T-helper 2 cell treated with Interferon-gamma antibody and Interleukin-4, amounts not matched to agents 5 μg/mL and 100 μg/mL, for 36 hours (primary cell): ENCODE results near the gene LRRC14B.

Source experiments
- DNase-seq: peaks from one replicate; pipeline ENCODE4 v3.0.0; 2021; ENCODE audit warnings: low spot score
- H3K27ac Mint-ChIP-seq: one replicate; pipeline ENCODE4 v1.8.0; 2021; ENCODE audit warnings: mild to moderate bottlenecking, mixed read lengths
- H3K27me3 Mint-ChIP-seq: one replicate; pipeline ENCODE4 v1.8.0; 2021; ENCODE audit warnings: low read depth, mixed read lengths
- H3K36me3 Mint-ChIP-seq: one replicate; pipeline ENCODE4 v1.8.0; 2021; ENCODE audit warnings: low read depth, mixed read lengths
- H3K4me1 Mint-ChIP-seq: one replicate; pipeline ENCODE4 v1.8.0; 2021; ENCODE audit warnings: low read depth, mixed read lengths
- H3K4me3 Mint-ChIP-seq: one replicate; pipeline ENCODE4 v1.8.0; 2022; ENCODE audit warnings: mild to moderate bottlenecking, moderate library complexity, mixed read lengths
- H3K9me3 Mint-ChIP-seq: one replicate; pipeline ENCODE4 v1.8.0; 2021; ENCODE audit warnings: mixed read lengths

The LRRC14B gene

DNA sequence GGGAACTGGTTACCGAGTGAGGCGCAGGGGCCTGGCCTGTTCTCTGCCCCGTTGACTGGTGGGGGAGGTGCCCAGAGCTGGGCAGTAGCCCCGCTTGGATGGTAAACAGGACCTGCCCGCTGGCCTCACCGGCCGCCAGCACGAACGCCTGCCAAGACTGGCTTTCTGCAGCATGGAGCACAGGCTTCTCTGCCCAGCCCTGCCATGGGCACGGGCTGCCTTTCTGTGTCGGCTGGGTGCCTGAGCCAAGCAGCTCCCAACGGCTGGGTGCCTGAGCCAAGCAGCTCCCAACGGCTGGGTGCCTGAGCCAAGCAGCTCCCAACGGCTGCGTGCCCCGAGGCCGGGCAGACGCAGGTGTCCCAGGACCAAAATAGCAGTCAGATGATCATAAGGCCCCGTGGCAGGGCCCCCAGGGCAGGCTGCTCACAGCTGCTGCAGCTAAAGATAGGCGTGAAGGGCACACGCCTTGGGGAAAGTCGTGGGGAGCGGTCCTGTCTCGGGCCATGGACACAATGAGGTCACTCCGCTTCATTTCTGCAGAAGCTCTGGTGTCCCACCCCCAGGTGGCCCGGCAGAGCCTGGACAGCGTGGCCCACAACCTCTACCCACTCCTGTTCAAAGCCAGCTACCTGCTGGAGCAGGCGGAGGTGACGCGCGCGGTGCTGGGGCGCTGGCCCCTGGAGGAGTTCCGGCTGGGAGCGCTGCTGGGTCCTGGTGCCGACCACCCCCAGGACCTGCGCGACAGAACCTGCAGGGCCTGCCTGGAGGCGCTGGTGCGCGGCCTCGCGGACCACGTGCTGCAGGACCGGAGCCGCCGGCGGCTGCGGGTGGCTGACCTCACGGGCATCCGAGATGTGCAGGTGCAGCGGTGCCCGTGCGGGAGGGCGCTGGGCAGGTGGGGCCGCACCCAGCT lies at the start of gene LRRC14B:
Gene LRRC14B, plus strand, starts transcription at position 460 of the 913 bp plus-strand sequence. Its CDS starts 44 bp downstream, at position 504.
- Mint-ChIP-seq H3K27ac (no peak within 1 kb of the TSS), H3K27me3 (peaks cover 5% of the 10 kb centered on the region), H3K4me3 (no peak within 1 kb of the TSS), H3K4me1 (peaks cover 8% of the 10 kb centered on the region), H3K36me3 (no peaks in the 10 kb centered on the region), H3K9me3 (no peaks in the 10 kb centered on the region)
- DNase-seq = no peak

DNA sequence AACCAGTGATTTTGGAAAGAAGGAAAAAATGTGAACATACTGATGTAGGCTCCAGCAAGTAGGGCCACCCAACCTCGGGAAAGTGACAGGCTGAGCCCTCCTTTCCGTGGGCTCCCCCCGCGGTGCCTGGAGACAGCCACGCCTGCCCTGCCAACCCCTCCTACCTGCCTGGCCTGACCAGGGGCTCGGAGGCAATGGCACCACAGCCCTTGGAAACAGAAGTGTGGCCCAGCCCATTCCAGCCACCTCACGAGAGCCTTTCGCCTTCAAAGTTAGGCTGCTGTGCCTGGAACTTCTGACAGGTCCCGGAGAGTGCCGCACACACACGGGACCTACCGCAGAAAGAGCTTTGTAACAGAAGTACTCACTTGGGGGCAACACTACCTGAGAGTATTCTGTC lies 49.5 kb upstream of the LRRC14B start:
- Mint-ChIP-seq H3K27ac (no peak overlapping the region), H3K4me3 (no peak overlapping the region), H3K4me1 (no peaks in the 10 kb centered on the region), H3K36me3 (no peaks in the 10 kb centered on the region), H3K27me3 (no peaks in the 10 kb centered on the region), H3K9me3 (peaks cover under 1% of the 10 kb centered on the region)
- DNase-seq = no peak

DNA sequence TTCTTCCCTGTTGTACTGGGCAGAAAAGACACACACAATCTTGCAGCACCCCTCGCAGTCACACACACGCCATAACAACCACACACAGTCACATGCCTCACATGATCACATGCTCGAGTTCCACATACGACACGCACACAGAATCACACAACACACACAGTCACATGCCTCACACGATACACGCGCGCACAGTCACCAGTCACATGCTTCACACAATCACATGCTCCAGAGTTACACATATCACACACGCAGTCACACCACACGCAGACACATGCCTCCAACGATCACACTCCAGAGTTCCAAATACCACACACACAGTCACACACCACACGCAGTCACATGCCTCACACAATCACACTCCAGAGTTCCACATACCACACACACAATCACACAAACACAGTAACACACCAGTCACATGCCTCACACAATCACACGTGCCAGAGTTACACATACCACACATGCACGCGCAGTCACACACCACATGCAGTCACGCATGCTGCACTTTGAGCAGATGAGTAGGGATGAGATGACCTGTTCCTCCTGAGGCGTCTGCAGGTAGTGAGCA lies 49.0 kb upstream of the LRRC14B start:
- peaks cover 7% of the 10 kb centered on the region for H3K9me3 Mint-ChIP-seq
- no peak overlapping the region for H3K4me3 Mint-ChIP-seq
- no peaks in the 10 kb centered on the region for H3K4me1 Mint-ChIP-seq
- H3K27ac Mint-ChIP-seq = no peak overlapping the region
- no peak for DNase-seq
- no peaks in the 10 kb centered on the region for H3K27me3 Mint-ChIP-seq
- no peaks in the 10 kb centered on the region for H3K36me3 Mint-ChIP-seq

GRCh38 chr5:143041-143440 lies 48.3 kb upstream of the LRRC14B start:
- DNase-seq = no peak
- Mint-ChIP-seq H3K4me3 (no peak overlapping the region), H3K4me1 (no peaks in the 10 kb centered on the region), H3K9me3 (peaks cover 14% of the 10 kb centered on the region), H3K36me3 (no peaks in the 10 kb centered on the region), H3K27ac (no peak overlapping the region), H3K27me3 (no peaks in the 10 kb centered on the region)

DNA sequence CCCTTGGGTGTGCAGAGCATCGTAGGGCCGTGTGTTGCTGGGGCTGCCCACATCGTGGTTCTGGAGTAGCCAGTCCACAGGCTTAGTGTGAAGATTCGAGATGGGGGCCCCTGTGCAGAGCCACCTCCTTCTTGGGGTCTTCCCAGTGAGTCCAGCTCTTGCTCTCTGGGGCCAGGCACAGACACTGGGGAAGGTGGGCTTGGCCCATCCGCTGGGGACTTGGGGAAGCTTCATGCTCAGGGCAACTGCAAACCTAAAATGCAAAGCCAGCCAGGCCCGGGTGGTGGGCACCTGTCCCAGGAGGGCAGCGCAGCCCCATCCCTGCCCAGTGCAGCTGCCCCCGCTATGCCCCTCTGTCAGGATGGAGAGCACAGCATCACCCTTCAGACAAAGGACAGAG lies 46.4 kb upstream of the LRRC14B start:
- no peak overlapping the region for H3K27ac Mint-ChIP-seq
- no peaks in the 10 kb centered on the region for H3K27me3 Mint-ChIP-seq
- no peak for DNase-seq
- no peaks in the 10 kb centered on the region for H3K36me3 Mint-ChIP-seq
- H3K9me3 Mint-ChIP-seq = peaks cover 15% of the 10 kb centered on the region
- H3K4me1 Mint-ChIP-seq = no peaks in the 10 kb centered on the region
- H3K4me3 Mint-ChIP-seq = no peak overlapping the region

GRCh38 chr5:145585-146323 lies 45.5 kb upstream of the LRRC14B start:
- no peak for DNase-seq
- Mint-ChIP-seq H3K27ac (no peak overlapping the region), H3K4me3 (no peak overlapping the region), H3K9me3 (peaks cover 15% of the 10 kb centered on the region), H3K36me3 (no peaks in the 10 kb centered on the region), H3K27me3 (no peaks in the 10 kb centered on the region), H3K4me1 (no peaks in the 10 kb centered on the region)

DNA sequence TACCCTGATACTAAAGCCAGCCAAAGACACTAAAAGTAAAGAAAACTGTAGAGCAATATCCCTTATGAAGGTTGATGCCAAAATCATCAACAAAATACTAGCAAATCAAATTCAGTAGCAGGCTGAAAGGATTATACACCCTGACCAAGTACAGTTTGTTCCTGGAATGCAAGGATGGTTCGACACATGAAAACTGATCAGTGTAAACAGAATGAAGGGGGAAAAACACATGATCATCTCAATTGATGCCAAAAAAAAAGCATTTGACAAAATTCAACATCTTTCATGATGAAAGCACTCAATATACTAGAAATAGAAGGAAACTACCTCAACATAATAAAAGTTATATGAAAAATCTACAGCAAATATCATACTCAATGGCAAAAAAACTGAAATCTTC lies 43.5 kb upstream of the LRRC14B start:
- DNase-seq = no peak
- H3K27ac Mint-ChIP-seq = no peak overlapping the region
- H3K36me3 Mint-ChIP-seq = no peaks in the 10 kb centered on the region
- peaks cover 15% of the 10 kb centered on the region for H3K9me3 Mint-ChIP-seq
- no peak overlapping the region for H3K4me3 Mint-ChIP-seq
- H3K4me1 Mint-ChIP-seq = no peaks in the 10 kb centered on the region
- peaks cover 3% of the 10 kb centered on the region for H3K27me3 Mint-ChIP-seq

DNA sequence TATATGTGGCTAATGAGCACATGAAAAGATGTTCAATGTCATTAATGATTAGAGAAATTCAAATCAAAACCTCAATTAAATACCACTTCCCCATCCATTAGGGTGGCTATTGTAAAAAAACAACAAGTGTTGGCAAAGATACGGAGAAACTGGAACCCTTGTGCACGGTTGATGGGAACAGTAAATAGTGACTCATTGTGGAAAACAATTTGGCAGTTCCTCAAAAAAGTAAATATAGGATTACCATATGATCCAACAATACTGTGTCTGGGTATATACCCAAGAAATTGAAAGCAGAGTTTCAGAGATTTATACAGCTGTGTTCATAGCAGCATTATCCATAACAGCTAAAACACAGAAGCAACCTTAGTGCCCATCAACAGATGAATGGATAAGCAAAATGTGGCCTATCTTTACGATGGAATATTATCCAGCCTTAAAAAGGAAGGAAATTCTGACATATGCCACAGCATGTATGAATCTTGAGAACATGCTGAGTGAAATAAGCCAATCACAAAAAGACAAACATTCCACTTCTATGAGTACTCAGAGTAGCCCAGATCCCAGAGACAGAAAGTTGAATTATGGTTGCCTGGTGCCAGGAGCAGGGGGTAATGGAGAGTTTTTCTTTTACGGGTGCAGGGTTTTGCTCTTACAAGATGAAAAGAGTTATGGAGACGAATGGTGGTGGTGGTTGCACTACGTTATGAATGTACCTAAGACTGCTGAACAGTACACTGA lies 41.4 kb upstream of the LRRC14B start:
- Mint-ChIP-seq H3K4me3 (no peak overlapping the region), H3K36me3 (no peaks in the 10 kb centered on the region), H3K4me1 (no peaks in the 10 kb centered on the region), H3K27ac (no peak overlapping the region), H3K27me3 (peaks cover 3% of the 10 kb centered on the region), H3K9me3 (peaks cover 15% of the 10 kb centered on the region)
- no peak for DNase-seq

DNA sequence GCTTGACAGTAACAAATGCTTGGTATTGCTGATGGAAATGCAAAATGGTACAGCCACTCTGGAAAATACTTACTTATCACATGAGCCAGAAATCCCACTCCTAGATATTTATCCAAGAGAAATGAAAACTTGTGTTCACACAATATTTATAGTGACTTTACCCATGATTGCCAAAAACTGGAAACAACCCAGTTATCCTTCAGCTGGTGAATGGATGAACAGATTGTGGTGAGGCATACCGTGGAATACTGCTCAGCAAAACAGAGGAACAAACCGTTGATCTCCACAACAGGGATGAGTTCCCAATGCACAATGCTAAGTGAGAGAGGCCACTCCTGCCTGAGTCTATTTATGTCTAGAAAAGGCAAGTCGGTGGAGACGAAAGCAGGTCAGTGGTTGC lies 40.5 kb upstream of the LRRC14B start:
- Mint-ChIP-seq H3K27ac (no peak overlapping the region), H3K4me1 (no peaks in the 10 kb centered on the region), H3K9me3 (peaks cover 15% of the 10 kb centered on the region), H3K27me3 (peaks cover 3% of the 10 kb centered on the region), H3K36me3 (no peaks in the 10 kb centered on the region), H3K4me3 (no peak overlapping the region)
- no peak for DNase-seq

GRCh38 chr5:152077-152476 lies 39.2 kb upstream of the LRRC14B start:
- H3K27me3 Mint-ChIP-seq = peaks cover 3% of the 10 kb centered on the region
- H3K36me3 Mint-ChIP-seq = no peaks in the 10 kb centered on the region
- DNase-seq = no peak
- no peak overlapping the region for H3K27ac Mint-ChIP-seq
- peaks cover 11% of the 10 kb centered on the region for H3K9me3 Mint-ChIP-seq
- no peaks in the 10 kb centered on the region for H3K4me1 Mint-ChIP-seq
- H3K4me3 Mint-ChIP-seq = no peak overlapping the region

- no peaks in the 10 kb centered on the region for H3K9me3 Mint-ChIP-seq
- no peak for DNase-seq
- H3K4me1 Mint-ChIP-seq = no peaks in the 10 kb centered on the region
- no peaks in the 10 kb centered on the region for H3K36me3 Mint-ChIP-seq
- no peak overlapping the region for H3K27ac Mint-ChIP-seq
- H3K4me3 Mint-ChIP-seq = no peak overlapping the region
- peaks cover 3% of the 10 kb centered on the region for H3K27me3 Mint-ChIP-seq
These were observed 38.0 kb upstream of the LRRC14B start for GRCh38 chr5:153256-153655.

- no peak overlapping the region for H3K4me3 Mint-ChIP-seq
- peaks cover 3% of the 10 kb centered on the region for H3K27me3 Mint-ChIP-seq
- no peaks in the 10 kb centered on the region for H3K4me1 Mint-ChIP-seq
- H3K27ac Mint-ChIP-seq = no peak overlapping the region
- no peaks in the 10 kb centered on the region for H3K9me3 Mint-ChIP-seq
- H3K36me3 Mint-ChIP-seq = no peaks in the 10 kb centered on the region
- DNase-seq = no peak
These were observed 37.1 kb upstream of the LRRC14B start for GRCh38 chr5:154236-154635.

- no peaks in the 10 kb centered on the region for H3K9me3 Mint-ChIP-seq
- H3K4me3 Mint-ChIP-seq = no peak overlapping the region
- no peak overlapping the region for H3K27ac Mint-ChIP-seq
- no peaks in the 10 kb centered on the region for H3K4me1 Mint-ChIP-seq
- peaks cover 3% of the 10 kb centered on the region for H3K27me3 Mint-ChIP-seq
- DNase-seq = no peak
- no peaks in the 10 kb centered on the region for H3K36me3 Mint-ChIP-seq
These were observed 36.5 kb upstream of the LRRC14B start for GRCh38 chr5:154826-155225.
